Neural cell (in vitro differentiated cells): ENCODE data around the gene SLC2A2. TPM values are rescaled to one million over a fixed set of nuclear protein-coding genes. Genes with fewer than 3 reads are reported as not detected.

Experiments used
- H2AFZ ChIP-seq: fragments of 200-600, 300-800 bp; sonication (generic), shearing (Covaris generic); 2 replicates; pipeline ENCODE4 v1.6.0; 2014; ENCODE audit warnings: low read depth, mild to moderate bottlenecking, antibody characterized with exemption, low read length, moderate library complexity
- H3F3A ChIP-seq: fragments of 200-600 bp; shearing (Covaris generic); 2 replicates; pipeline ENCODE4 v1.6.1; 2016; ENCODE audit warnings: mild to moderate bottlenecking, moderate library complexity, mixed read lengths, antibody characterized with exemption, low read length; ENCODE audit not compliant: insufficient read depth, poor library complexity, severe bottlenecking
- H3K27ac ChIP-seq: fragments of 200-600, 300-800 bp; sonication (generic), shearing (Covaris generic); 2 replicates; pipeline ENCODE4 v1.5.1; 2014; ENCODE audit warnings: mild to moderate bottlenecking, low read length, moderate library complexity
- H3K27me3 ChIP-seq: fragments of 300-800, 200-600 bp; sonication (generic), shearing (Covaris generic); 2 replicates; pipeline ENCODE4 v1.6.0; 2014; ENCODE audit warnings: mild to moderate bottlenecking, low read depth, low read length, moderate library complexity; ENCODE audit not compliant: insufficient read depth
- H3K36me3 ChIP-seq: fragments of 300-800, 200-600 bp; sonication (generic), shearing (Covaris generic); 2 replicates; pipeline ENCODE4 v1.5.1; 2014; ENCODE audit warnings: mild to moderate bottlenecking, antibody characterized with exemption, low read length, moderate library complexity; ENCODE audit not compliant: insufficient read depth
- H3K4me2 ChIP-seq: fragments of 300-800, 200-600 bp; sonication (generic), shearing (Covaris generic); 2 replicates; pipeline ENCODE4 v1.6.0; 2014; ENCODE audit warnings: mild to moderate bottlenecking, low read length
- H3K4me3 ChIP-seq: fragments of 300-800, 200-600 bp; sonication (generic), shearing (Covaris generic); 2 replicates; pipeline ENCODE4 v1.5.1; 2014; ENCODE audit warnings: mild to moderate bottlenecking, low read length, moderate library complexity
- H3K79me2 ChIP-seq: fragments of 200-600 bp; shearing (Covaris generic); replicated peaks from 2 replicates; pipeline ENCODE4 v1.6.0; 2014; ENCODE audit warnings: mild to moderate bottlenecking, low read length, moderate library complexity; ENCODE audit not compliant: insufficient read depth
- H3K9ac ChIP-seq: fragments of 300-800, 200-600 bp; sonication (generic), shearing (Covaris generic); 2 replicates; pipeline ENCODE4 v1.6.1; 2016; ENCODE audit warnings: mild to moderate bottlenecking, low read length, mixed read lengths
- H3K9me2 ChIP-seq: fragments of 200-600 bp; shearing (Covaris generic); 2 replicates; pipeline ENCODE4 v1.6.1; 2016; ENCODE audit warnings: mild to moderate bottlenecking, low read length, mixed read lengths; ENCODE audit not compliant: insufficient read depth
- H3K9me3 ChIP-seq: fragments of 200-600, 300-800 bp; sonication (generic), shearing (Covaris generic); 2 replicates; pipeline ENCODE4 v1.6.1; 2016; ENCODE audit warnings: mild to moderate bottlenecking, mixed run types, low read length, moderate library complexity, mixed read lengths
- H4K20me1 ChIP-seq: fragments of 200-600 bp; shearing (Covaris generic); 2 replicates; pipeline ENCODE4 v1.6.1; 2016; ENCODE audit warnings: mild to moderate bottlenecking, mixed run types; ENCODE audit not compliant: insufficient read depth
- CTCF ChIP-seq: fragments of 450-650 bp; IDR thresholded peaks from 2 replicates; pipeline ENCODE4 v1.5.1; 2014; ENCODE audit warnings: antibody characterized with exemption, mild to moderate bottlenecking, moderate library complexity; ENCODE audit not compliant: poor library complexity, severe bottlenecking
- EP300 ChIP-seq: fragments of 450-650 bp; conservative IDR thresholded peaks from 2 replicates; pipeline ENCODE4 v1.6.1; 2014; ENCODE audit warnings: antibody characterized with exemption, mild to moderate bottlenecking, moderate library complexity; ENCODE audit not compliant: poor library complexity, severe bottlenecking
- EZH2 ChIP-seq: fragments of 200-600, 300-800 bp; shearing (Covaris generic), sonication (generic); IDR thresholded peaks from 2 replicates; pipeline ENCODE4 v1.6.1; 2014; ENCODE audit warnings: antibody characterized with exemption, low read length, borderline replicate concordance, mild to moderate bottlenecking; ENCODE audit not compliant: insufficient read depth, poor library complexity, severe bottlenecking
- MXI1 ChIP-seq: fragments of 450-650 bp; conservative IDR thresholded peaks from 2 replicates; pipeline ENCODE4 v1.6.1; 2014; ENCODE audit warnings: antibody characterized with exemption, mild to moderate bottlenecking; ENCODE audit not compliant: poor library complexity, severe bottlenecking
- POLR2AphosphoS5 ChIP-seq: IDR thresholded peaks from 2 replicates; pipeline ENCODE4 v1.6.1; 2012
- RAD21 ChIP-seq: fragments of 450-650 bp; conservative IDR thresholded peaks from 2 replicates; pipeline ENCODE4 v1.6.1; 2014; ENCODE audit warnings: antibody characterized with exemption, mild to moderate bottlenecking, moderate library complexity
- REST ChIP-seq: IDR thresholded peaks from 2 replicates; pipeline ENCODE4 v1.6.1; 2012; ENCODE audit warnings: borderline replicate concordance
- SMC3 ChIP-seq: fragments of 450-650 bp; conservative IDR thresholded peaks from 2 replicates; pipeline ENCODE4 v1.6.1; 2014; ENCODE audit warnings: antibody characterized with exemption, mild to moderate bottlenecking, moderate library complexity; ENCODE audit not compliant: poor library complexity
- TAF1 ChIP-seq: IDR thresholded peaks from 2 replicates; pipeline ENCODE4 v1.6.1; 2012; ENCODE audit warnings: low read depth
- polyA plus RNA-seq: library from polyadenylated mRNA; depleted of rRNA; stranded (reverse); fragments of >200 nt; gene quantifications from 2 replicates; pipeline ENCODE4 v1.2.3, GENCODE V29; 2014

SLC2A2 gene
- polyA plus RNA-seq, 1 donor from 2014 or later: not detected

GRCh38 chr3:171057072-171057471 lies 30.6 kb upstream of the SLC2A2 start:
- Histone ChIP-seq H3K27me3 (no peaks in the 10 kb centered on the region), H3K4me2 (no peak overlapping the region), H3K9me2 (no peaks in the 10 kb centered on the region), H3K9ac (no peak overlapping the region), H3K79me2 (no peaks in the 10 kb centered on the region), H2AFZ (no peak overlapping the region), H3K4me3 (no peak overlapping the region), H3K27ac (no peak overlapping the region), H4K20me1 (no peaks in the 10 kb centered on the region), H3K36me3 (no peaks in the 10 kb centered on the region), H3K9me3 (no peaks in the 10 kb centered on the region), H3F3A (no peaks in the 10 kb centered on the region)
- TF ChIP-seq MXI1: no peak
- TF ChIP-seq SMC3: no peak
- TF ChIP-seq EP300: no peak
- TF ChIP-seq POLR2AphosphoS5: no peak
- TF ChIP-seq RAD21: no peak
- TF ChIP-seq EZH2: no peak
- no peak for TF ChIP-seq CTCF
- no peak for TF ChIP-seq TAF1
- TF ChIP-seq REST: no peak

- no peaks in the 10 kb centered on the region for H4K20me1 ChIP-seq
- no peak overlapping the region for H2AFZ ChIP-seq
- TF ChIP-seq REST: no peak
- TF ChIP-seq CTCF: no peak
- TF ChIP-seq MXI1: no peak
- no peak for TF ChIP-seq EP300
- no peak for TF ChIP-seq RAD21
- TF ChIP-seq EZH2: no peak
- TF ChIP-seq TAF1: no peak
- TF ChIP-seq POLR2AphosphoS5: no peak
- TF ChIP-seq SMC3: no peak
- H3K36me3 ChIP-seq: no peaks in the 10 kb centered on the region
- H3F3A ChIP-seq: no peaks in the 10 kb centered on the region
- H3K4me2 ChIP-seq: no peak overlapping the region
- H3K27ac ChIP-seq: no peak overlapping the region
- no peaks in the 10 kb centered on the region for H3K79me2 ChIP-seq
- H3K27me3 ChIP-seq: no peaks in the 10 kb centered on the region
- no peaks in the 10 kb centered on the region for H3K9me3 ChIP-seq
- no peak overlapping the region for H3K9ac ChIP-seq
- H3K4me3 ChIP-seq: no peak overlapping the region
- H3K9me2 ChIP-seq: no peaks in the 10 kb centered on the region
Measured at GRCh38 chr3:171056528-171056927, 30.0 kb upstream of the SLC2A2 start.
